HG02885 (cell line): Measurements from ENCODE around the gene TANC1.

ENCODE experiments used
- ATAC-seq: cut with Tn5 transposase; IDR thresholded peaks from one replicate; pipeline ENCODE4 v1.9.1; 2021; ENCODE audit warnings: mild to moderate bottlenecking; ENCODE audit not compliant: unreplicated experiment, poor library complexity

TANC1 gene

GRCh38 chr2:159176555-159176954 lies 208.1 kb downstream of the TANC1 start:
- ATAC-seq: no peak

DNA sequence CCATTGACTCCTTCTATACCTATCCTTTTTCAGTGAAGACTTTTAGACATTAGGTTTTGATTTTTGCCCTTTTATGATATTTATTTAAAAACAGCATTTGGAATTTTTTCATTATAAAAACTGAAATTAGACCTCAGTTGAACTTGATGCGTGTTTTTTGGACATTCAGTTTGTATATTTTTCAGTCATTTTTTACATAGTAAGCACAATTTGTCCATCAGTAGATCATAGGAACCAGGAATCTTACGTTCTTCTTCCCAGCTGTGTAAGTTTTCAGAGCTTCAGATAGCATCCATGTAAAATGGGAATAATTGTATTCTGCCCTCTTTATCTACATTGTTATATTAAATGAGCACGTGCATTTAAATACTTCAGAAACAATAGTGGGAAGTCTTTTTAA lies 208.9 kb downstream of the TANC1 start:
- no peak for ATAC-seq

- no peak for ATAC-seq
Measured at GRCh38 chr2:159177957-159178356, 209.5 kb downstream of the TANC1 start.

DNA sequence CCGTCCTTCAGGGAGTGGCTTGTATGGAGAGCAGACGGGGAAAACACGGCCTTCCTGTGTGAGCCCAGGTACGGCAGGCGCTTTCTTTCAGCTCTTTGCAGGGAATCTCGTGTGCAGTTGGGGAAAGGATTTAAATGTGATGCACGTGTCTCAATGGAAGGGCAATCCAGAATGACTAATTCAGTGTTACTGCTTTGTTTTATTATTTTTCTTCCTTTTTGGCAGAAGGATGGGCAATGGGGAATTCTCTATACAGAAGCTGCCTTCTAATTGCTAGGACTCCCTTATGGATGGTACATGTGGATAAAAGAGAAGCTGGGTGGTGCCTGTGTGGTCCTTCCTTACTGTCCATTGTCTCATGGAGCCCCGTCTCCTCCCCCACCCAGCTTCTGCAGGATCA lies 210.7 kb downstream of the TANC1 start:
- no peak for ATAC-seq

DNA sequence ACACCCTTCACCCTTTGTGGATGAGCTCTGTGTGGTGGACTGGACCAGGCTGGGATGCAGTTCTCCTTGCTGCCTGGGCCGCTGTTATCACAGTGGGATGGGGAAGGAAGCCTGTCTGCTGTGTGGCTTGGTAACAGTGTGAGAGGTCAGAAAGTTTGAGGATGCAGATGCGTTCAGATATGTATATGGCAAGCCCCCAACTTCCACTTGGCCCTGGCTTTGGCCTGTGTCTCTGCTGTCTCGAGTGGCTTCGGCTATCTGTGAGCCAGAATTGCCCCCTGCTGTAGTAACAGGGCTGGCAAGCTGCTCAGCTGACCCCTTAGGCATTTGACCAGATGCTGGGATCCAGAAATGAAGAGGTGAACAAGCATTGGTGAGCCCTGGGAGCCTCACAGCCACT lies 211.3 kb downstream of the TANC1 start:
- no peak for ATAC-seq

- ATAC-seq: no peak
Measured at GRCh38 chr2:159183346-159183745, 214.9 kb downstream of the TANC1 start.

DNA sequence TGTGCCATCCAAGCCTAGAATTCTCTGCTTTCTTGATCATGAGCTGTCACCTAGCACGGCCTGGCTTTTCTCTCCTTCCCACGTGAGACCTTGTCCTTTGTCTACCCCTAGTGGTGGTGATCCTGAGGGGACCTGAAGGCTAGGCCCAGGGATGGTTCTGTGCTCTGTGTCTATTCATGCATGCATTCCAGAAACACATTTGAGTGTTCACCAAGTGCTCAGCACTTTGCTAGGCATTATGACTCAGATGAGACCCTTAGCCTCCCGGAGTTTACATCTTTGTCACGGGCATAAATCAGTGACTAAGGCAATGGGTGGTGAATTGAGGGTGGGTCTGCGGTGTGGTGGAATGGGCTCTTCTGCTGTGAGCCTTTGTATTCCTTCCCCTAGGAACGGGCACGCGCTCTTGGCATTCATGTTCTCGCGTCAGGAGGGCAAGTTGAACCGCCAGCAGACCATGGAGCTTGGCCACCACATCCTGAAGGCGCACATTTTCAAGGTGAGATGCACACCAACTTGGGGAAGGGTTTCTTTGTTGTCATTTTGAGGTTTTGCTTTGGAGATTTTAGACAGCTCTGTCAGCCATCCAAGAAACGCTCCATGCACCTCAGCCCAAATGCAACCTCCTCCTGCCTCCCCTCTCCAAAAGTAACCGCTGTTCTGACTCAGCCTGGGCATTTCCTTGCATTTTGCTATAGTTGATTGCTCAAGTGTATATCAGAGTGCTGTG lies 217.1 kb downstream of the TANC1 start:
- peak; percentile 53 for ATAC-seq

DNA sequence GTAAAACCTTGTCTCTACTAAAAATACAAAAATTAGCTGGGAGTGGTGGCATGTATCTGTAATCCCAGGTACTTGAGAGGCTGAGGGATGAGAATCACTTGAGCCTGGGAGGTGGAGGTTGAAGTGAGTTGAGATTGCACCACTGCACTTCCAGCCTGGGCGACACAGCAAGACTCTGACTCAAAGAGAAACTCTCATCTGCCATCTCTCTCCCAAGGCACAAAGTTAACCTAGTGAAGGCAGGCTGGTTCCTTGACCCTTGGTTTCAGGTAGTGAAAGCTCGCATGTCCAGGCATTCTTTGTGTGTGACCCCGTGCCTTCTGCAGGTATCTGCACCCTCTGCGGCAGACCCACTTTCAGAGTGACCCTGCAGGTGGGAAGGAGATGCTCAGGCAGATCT lies 218.0 kb downstream of the TANC1 start:
- ATAC-seq: peak; percentile 54

DNA sequence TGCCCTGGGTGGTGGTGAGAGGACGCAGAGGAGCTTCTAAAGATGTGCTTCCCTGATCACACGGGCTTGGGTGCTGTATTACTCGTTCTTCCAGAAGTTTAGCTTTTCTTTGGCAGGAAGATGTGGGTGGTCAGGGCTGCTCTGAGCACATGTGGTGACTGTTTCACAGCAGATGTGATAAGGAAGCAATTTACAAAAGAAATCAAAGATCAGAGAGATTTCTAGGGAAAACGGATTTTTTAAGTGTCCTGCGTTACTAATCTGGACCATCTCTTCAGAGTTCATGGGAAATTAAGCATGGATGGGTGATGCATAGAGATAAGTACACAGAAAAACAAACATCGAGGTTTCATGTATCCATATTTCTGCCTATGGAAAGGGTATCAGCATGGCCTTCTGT lies 218.7 kb downstream of the TANC1 start:
- ATAC-seq: no peak

DNA sequence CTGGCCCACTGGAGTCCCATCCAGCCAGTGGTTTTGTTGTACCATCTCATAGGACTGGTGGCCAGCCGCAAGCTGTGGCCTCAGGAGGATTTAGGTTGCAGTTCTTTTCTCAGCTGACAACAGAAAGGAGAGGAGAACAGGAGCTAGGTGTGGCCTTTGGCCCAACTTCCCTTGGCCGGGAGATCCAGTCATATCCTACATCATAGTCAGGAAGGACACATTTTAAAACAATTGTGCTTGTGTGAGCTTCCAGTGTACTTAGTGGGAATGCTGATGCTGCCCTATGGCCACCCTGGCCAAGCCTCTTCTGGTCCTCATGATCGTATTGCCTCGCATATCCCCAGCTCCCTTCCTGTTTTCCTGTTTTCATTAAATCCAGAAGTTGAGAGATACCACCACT lies 220.0 kb downstream of the TANC1 start:
- no peak for ATAC-seq

DNA sequence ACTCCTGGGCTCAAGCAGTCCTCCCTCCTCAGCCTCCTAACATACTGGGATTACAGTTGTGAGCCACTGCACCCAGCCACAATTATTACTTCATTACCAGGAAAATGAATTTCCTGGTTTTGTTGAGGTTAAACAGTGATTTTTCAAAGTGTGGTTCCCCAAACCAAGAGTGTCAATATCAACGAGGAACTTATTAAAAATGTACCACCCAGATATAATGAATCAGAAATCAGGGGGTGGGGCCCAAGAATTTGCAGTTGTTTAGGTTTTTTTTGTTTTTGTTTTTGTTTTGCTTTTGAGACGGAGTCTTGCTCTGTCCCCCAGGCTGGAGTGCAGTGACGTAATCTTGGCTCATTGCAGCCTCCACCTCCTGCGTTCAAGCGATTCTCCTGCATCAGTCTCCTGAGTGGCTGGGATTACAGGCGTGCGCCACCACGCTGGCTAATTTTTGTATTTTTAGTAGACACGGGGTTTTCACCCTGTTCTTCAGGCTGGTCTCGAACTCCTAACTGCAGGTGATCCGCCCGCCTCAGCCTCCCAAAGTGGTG lies 224.0 kb downstream of the TANC1 start:
- no peak for ATAC-seq

GRCh38 chr2:159193791-159194190 lies 225.4 kb downstream of the TANC1 start:
- ATAC-seq: no peak

- no peak for ATAC-seq
Measured at GRCh38 chr2:159194241-159194640, 225.8 kb downstream of the TANC1 start.

- no peak for ATAC-seq
Measured at GRCh38 chr2:159195697-159196096, 227.3 kb downstream of the TANC1 start.

DNA sequence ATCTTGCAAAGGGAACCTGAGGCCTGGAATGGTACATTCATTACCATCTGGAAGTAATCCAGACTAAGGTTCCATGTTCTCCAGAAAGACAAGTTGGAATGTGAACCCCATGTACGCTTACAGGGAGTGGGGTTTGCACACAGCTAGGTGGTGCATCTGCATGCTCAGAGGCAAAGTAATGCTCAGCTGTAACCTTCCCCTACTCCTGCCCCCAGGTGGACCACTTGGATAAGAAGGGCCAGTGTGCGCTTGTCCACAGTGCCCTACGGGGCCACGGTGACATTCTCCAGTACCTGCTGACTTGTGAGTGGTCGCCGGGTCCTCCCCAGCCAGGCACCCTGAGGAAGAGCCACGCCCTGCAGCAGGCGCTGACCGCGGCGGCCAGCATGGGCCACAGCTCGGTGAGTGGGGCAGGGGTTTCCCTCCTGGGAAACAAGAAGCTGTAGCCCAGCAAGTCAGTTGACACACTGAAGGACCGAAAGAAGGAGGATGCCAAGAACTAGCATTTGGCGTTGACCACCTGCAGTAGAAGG lies 228.0 kb downstream of the TANC1 start:
- ATAC-seq: no peak

DNA sequence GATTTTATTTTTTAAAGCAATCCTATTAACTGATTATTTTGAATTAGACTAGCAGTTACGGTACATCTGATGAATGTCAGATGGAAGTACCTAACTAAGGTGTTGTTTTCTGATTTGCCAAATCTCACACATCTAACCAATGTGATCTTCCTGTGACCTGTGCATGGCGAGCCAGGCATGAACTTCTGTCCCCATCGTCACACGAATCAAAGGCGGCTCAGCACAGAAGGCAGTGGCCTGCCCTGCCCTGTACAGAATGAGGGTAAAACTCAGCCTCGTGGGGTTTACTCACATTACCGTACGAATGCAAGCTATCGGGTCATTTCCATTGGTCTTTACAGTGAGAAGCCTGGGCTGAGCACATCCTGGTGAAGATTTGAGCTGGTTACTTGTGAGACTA lies 230.8 kb downstream of the TANC1 start:
- ATAC-seq: no peak

GRCh38 chr2:159199761-159200465 lies 231.5 kb downstream of the TANC1 start:
- ATAC-seq: no peak

DNA sequence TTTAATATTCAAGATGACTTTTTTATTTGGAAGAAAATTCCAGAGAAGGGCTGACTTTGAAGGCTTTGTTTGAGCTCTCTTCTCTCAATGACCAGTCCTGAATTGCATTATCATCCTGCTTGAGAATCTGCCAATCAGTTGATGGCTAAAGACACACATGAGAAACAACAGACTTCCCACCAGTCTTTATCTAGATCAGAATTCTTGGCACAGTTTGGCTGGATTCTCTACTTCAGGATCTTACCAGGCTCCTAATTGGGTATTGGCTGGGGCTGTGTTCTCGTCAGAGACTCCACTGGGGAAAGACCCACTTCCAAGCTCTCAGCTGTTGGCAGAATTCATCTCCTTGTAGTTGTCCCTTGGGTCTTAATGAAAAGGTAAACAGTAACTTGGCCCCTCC lies 232.1 kb downstream of the TANC1 start:
- ATAC-seq: no peak

DNA sequence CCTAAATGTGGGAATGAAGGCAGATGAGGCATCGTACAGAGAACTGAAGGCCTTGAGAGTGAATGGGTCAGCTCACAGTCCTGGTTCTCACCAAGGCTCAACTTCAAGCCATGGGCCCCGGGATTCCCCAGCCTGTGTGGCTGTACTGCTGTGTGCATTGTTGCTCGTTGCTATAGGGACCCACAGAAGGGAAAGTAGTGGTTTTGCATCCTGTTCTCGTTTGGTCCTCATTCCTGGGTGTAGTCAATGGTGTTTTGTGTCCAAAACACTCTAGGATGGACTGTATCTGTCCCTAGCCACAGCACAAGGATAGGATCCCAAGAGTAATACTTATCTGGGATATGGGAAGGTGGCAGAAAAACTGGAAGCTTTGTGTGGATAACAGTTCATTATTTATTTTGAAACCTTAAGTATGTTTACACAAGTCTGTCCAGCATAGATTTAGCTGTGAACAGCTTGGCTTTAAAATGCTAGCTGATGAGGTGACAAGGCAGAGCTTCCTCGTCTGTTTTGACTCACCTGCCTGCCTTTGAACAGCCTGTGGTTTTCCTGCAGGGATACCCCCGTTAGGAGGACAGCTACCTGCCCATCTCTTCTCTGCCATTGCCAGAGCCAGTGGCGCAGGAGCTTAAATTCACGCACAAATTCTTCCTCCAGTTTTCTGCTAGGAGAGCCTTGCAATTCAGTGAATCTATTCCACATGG lies 233.1 kb downstream of the TANC1 start:
- ATAC-seq: peak; percentile 97

GRCh38 chr2:159202568-159203071 lies 234.2 kb downstream of the TANC1 start:
- ATAC-seq: no peak
